NCI-H226 (cell line): ENCODE data around the gene DACT3.

Source experiments
- DNase-seq: peaks from one replicate; pipeline ENCODE4 v3.0.0-alpha.2; 2015

The DACT3 gene

DNA sequence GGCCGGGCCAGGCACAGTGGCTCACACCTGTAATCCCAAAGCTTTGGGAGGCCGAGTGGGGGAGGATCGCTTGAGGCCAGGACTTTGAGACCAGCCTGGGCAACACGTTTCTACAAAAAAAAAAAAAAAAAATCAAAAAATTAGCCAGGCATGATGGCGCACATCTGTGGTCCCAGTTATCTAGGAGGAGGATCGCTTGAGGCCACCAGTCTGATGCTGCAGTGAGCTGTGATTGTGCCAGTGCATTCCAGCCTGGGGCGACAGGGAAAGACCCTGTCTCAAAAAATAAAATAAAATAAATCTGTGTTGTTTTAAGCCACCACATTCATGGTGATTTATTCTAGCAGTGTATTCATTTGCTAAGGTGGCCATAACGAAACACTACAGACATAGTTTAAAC is 4.1 kb upstream of the DACT3 start:
- DNase-seq = no peak

GRCh38 chr19:46661735-46662592 is 982 bp upstream of the DACT3 start:
- peak; percentile 77 for DNase-seq

DNA sequence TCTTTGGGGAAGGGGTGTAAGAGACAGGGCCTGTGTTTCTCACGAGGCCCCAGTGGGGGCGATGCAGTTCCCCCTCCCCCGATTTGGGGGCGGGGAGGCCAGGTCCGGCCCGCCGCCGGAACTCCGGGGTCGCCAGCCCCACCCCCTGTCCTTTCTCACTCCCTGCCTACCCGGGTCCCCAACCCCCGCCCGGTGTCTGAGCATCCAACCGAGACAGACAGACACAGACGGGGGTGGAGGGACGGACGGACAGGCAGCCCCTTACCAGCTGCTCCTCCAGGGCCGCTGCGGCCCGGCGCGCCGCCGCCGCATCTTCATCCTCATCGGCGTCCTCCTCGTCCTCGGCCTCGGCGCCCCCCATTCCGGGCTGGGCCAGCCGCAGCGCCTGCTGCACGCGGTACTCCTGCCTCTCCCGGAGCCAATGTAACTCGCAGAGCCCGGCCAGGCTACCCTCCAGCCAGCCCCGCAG is 397 bp downstream of the DACT3 start:
- DNase-seq = no peak

- no peak for DNase-seq
These were observed 919 bp downstream of the DACT3 start for GRCh38 chr19:46660008-46660517.

GRCh38 chr19:46659151-46660007 is 1.6 kb downstream of the DACT3 start:
- no peak for DNase-seq

DNA sequence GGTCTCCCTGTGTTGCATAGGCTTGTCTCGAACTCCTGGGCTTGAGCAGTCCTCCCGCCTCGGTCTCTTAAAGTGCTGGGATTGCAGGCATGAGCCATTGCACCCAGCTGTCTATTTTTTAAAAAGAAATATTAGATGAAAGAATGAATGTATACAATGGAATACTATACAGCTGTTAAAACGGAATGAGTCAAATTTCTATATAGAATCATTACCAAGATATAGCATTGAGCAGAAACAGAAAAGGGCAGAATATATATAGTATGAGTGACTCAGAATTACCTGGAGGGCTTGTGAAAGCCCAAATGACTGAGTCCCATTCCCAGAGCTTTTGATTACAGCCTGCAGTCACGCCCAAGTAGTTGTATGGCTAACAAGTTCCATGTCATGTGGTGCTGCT is 4.4 kb downstream of the DACT3 start:
- no peak for DNase-seq

DNA sequence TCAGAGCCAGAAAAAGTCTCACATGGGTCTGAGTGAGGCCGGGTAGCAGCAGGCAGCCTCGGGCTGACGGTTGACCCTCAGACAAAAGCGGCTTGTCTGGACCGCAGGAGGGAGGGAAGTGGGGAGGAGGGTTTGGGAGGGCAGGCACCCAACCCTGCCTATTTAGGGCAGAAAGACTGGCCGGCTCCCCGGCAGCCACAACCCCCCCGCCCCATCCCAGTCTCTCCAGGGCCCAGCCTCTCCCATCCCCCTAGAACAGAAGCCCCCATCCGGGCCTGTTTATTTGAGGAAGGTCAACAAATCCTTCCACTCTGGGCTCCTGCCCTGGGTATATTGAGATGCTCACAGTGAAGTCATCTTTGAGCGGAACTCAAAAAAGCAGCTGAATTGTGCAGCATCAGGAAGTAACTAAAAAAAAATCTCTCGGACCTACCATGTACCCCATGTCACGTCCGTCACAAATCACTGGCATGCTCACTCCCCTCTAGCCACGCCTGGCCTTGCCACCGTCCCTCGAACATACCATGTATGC is 6.3 kb downstream of the DACT3 start:
- DNase-seq = no peak

GRCh38 chr19:46650445-46650844 is 10.5 kb downstream of the DACT3 start:
- DNase-seq = no peak

- DNase-seq = no peak
These were observed 11.7 kb downstream of the DACT3 start for GRCh38 chr19:46648961-46649960.

DNA sequence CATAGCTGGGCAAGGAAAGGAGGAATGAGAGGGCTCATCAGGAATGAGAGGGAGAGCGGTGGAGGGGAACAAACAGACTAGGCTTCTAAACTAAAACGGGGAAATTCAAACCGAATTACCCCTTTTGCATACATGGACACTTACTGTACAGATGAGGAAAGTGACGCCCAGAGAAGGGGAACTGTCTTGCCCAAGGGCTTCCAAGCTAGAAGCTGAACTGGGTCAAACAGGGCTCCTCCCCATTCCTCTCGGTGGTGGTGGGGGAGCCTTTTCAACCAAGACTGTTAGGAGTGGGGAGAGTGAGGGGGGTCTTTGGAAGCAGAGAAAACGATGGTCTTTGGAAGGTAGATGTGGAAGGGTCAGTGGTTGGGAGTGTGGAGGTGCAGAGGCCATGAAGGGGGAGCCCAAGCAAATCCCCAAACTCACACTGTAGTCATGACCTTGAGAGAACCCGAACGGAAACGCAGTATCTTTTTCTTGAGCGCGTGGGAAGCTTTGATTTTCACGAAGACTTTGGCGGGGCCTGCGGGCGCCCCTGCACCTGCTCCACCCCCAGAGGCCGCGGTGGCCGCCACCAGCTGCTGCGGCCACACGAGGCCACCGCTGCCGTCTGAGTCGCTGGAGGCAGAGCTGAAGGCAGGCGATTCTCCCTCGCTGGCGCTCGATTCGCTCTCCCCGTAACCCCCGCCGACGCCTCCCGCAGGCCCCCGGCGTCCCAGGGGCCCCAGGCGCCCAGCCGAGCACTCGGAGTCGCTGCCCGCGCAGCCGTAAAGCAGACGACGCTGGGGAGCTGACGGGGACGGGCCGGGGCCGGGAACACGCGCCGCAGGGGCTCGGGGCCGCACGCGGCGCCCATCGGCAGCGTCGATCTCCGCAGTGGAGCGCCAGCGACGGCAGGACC is 12.7 kb downstream of the DACT3 start:
- no peak for DNase-seq

DNA sequence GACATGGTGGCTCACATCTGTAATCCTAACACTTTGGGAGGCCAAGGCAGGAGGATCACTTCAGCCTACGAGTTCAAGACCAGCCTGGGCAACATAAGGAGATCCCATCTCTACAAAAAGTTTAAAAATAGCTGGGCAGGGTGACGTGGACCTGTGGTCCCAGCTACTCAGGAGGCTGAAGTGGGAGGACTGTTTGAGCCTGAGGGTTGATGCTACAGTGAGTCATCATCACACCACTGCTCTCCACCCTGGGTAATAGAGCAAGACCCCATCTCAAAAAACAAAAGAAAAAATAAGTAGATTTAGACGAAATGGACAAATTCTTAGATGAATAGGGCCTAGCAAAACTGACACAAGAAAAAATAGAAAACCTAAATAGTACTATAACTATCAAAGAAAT is 14.6 kb downstream of the DACT3 start:
- DNase-seq = no peak

- DNase-seq = no peak
These were observed 16.3 kb downstream of the DACT3 start for GRCh38 chr19:46644720-46645119.

DNA sequence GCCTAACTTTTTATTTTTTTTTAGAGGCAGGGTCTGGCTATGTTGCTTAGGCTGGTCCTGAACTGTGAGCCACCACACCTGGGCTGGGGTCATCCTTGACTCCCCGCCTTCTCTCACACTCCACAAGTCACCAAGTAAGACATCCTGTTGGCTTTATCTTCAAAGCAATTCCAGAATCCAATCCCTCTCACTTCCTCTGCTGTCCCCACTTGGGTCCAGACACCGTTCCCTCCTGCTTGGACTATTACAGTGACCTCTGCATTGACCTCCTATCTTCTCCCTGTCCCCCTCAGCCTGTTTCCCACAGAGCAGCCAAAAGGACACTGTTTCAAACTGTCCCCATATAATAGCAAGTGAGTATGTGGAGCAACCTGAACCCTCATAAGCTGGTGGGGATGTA is 20.3 kb downstream of the DACT3 start:
- no peak for DNase-seq

DNA sequence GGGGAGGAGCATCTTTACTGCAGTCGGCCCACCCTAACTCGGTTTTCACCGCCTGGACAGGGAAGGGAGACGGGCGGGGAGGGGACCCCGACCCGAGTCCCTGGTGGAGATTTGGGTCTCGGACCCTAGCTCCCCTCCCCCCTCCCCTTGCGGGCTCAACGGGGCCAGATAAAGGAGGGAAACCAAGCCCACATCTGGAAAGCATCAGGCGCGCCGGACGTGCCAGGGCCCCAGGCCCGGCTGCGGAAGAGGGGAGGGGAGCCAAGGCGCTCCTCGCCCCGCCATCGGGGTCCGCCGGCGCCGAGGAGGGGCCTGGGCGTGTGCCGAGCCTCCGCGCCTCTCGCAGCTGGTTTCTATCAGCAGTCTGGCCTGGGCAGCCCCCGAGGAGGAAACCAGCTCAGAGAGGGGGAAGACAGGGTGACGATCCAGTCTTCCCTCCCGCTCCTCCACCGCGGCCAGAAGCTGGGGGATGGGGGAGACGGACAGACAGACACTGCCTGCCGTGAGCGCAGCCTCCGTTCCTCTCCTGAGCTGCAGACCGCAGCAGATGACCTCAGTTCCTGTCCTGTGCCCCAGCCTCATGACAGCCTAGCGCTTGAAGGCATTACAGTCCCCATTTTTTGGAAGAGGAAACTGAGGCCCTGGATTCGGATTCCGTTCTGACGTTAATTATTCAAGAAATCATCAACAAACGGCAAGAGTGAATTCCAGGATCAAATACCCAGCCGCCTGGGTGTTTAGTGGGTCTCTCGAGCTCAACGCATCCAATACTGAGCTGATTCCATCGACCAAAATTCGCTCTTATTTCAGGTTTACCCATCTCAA is 21.4 kb downstream of the DACT3 start:
- DNase-seq = peak; percentile 33

DNA sequence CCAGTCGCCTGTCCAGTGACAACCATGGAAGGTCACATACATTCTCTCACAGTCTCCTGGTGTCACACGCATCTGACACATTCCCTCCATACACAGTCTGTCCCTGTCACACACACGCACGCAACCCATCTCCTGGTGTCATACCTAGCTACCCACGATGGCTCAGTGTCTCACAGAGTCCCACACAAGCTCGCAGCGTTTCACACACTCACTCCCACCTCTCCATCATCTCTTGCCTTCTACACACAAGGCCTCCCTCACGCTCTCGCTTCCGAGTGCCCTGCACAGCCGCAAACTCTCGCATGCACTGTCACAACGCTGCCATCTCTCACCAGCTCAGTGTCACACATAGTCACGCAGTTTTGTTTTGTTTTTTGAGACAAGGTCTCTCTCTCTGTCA is 23.8 kb downstream of the DACT3 start:
- DNase-seq = no peak

DNA sequence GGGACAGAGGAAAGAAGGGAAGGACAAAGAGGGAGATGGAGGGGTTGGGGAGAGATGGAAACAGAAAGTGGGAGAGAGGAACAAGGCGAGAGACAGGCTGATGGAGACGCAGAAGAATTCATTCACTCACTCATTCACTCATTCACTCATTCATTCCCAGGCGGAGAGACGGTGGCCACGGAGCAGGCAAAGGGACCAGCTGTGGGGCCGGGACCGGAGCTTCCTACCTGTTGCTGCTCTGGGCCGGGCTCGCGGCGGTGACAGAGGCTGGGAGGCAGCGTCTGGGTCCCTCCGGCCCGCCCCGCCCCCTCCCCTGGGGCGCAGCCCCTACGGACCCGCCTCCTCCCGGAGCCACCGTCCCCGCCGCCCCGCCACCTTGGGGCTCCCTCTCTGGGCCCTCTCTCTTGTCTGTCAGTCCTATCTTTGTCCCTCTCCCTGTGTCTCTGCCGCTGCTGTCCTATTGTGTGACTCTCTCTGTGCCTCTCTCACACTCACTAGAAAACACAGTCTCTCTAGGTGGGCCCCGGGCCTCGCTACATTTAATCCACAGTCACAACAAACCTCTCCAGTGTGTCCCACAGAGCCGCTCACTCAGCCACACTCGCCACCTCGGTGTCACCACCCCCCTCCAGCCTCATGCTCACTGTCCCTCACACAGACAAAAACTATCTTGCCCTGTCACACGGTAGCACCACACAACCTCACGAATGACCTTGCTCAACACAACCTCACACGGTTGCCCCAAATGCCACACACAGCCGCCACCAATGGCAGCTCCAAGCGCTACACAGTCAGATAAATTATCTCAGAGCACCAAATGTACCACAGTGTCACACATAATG is 24.8 kb downstream of the DACT3 start, which contains the start of gene GNG8:
GNG8 (minus strand) TSS at position 283 of the 842 bp plus-strand sequence. CDS start 1,520 bp downstream, outside the sequence.
- DNase-seq = no peak

GRCh38 chr19:46634656-46635218 is 26.2 kb downstream of the DACT3 start:
- DNase-seq = no peak

DNA sequence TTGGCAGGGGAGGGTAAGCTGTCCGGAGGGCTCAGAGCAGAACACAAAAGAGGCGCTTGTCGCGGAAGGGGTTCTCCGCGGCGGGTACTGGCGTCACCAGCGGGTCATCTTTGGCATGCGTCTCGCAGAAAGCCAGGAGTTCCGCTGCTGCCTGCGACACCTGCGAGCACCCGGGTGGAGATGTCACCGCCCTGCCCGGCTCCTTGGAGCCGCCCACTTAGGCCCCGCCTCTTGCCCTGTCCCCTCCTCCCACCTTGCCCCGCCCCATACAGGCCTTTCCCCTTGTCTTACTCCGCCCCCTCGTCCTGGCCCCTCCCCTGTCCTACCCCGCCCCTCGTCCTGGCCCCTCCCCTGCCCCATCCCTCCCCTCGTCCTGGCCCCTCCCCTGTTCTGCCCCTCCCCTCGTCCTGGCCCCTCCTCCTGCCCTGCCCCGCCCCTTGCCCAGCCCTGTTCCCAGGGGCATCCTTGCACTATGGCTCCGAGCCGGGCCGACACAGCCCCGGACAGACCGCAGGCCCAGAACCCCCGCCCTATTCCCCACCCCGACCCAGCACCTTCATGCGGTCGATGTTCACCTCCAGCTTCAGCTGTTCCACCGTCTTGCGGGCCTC is 26.8 kb downstream of the DACT3 start:
- peak; percentile 63 for DNase-seq
